ENCODE data around the gene TBC1D22A.

The TBC1D22A gene

GRCh38 chr22:46937185-46937584 is 174.7 kb downstream of the TBC1D22A start:
- DNase-seq = no peak

- DNase-seq = no peak
Observed at GRCh38 chr22:46937939-46938338, 175.5 kb downstream of the TBC1D22A start.

GRCh38 chr22:46941968-46942798 is 179.7 kb downstream of the TBC1D22A start:
- no peak for DNase-seq

GRCh38 chr22:46942799-46943785 is 180.6 kb downstream of the TBC1D22A start:
- DNase-seq = no peak

- no peak for DNase-seq
Observed at GRCh38 chr22:46945481-46945880, 183.0 kb downstream of the TBC1D22A start.

GRCh38 chr22:46946383-46946962 is 184.0 kb downstream of the TBC1D22A start:
- no peak for DNase-seq

GRCh38 chr22:46947516-46948257 is 185.2 kb downstream of the TBC1D22A start:
- no peak for DNase-seq

- DNase-seq = no peak
Observed at GRCh38 chr22:46948411-46949144, 186.1 kb downstream of the TBC1D22A start.

GRCh38 chr22:46951350-46951749 is 188.9 kb downstream of the TBC1D22A start:
- no peak for DNase-seq

GRCh38 chr22:46951973-46952372 is 189.5 kb downstream of the TBC1D22A start:
- no peak for DNase-seq

GRCh38 chr22:46953968-46954765 is 191.7 kb downstream of the TBC1D22A start:
- no peak for DNase-seq

- DNase-seq = no peak
Observed at GRCh38 chr22:46954781-46955180, 192.3 kb downstream of the TBC1D22A start.

- DNase-seq = no peak
Observed at GRCh38 chr22:46956498-46957215, 194.2 kb downstream of the TBC1D22A start.

GRCh38 chr22:46957521-46957920 is 195.1 kb downstream of the TBC1D22A start:
- DNase-seq = no peak

GRCh38 chr22:46958191-46958590 is 195.7 kb downstream of the TBC1D22A start:
- DNase-seq = no peak

GRCh38 chr22:46958658-46959057 is 196.2 kb downstream of the TBC1D22A start:
- no peak for DNase-seq

- DNase-seq = no peak
Observed at GRCh38 chr22:46959369-46959768, 196.9 kb downstream of the TBC1D22A start.

GRCh38 chr22:46961591-46962295 is 199.3 kb downstream of the TBC1D22A start:
- no peak for DNase-seq

- no peak for DNase-seq
Observed at GRCh38 chr22:46962406-46962805, 200.0 kb downstream of the TBC1D22A start.

Data from NK-92 treated with Interleukin-12 subunit alpha and Interleukin-12 subunit beta, amount 100 ng/mL, for 24 hours (cell line).